Panc1 (cell line): ENCODE data around the gene WNT9A. TPM values are rescaled to one million over a fixed set of nuclear protein-coding genes. Genes with fewer than 3 reads are reported as not detected.

ENCODE experiments used
- ATAC-seq: fragments of 200-7000 bp; cut with Tn5 transposase; 2 replicates; pipeline ENCODE4 v1.9.1; 2020; ENCODE audit warnings: mild to moderate bottlenecking, moderate library complexity
- BruUV-seq: library from RNA; stranded (reverse); fragments of 400-500 nt; replicated peaks from 2 replicates; lab custom pipeline; 2021; lab: Mats Ljungman, UMichigan
- CTCF ChIA-PET: fragments of 300-600 bp; sonication (Branson Sonifier 250); formaldehyde crosslinking; loops from one replicate; lab custom pipeline; 2022; ENCODE audit warnings: antibody characterized with exemption; lab: Charles Lee
- POLR2A ChIA-PET: fragments of 300-600 bp; sonication (Branson Sonifier 250); formaldehyde crosslinking; loops from one replicate; lab custom pipeline; 2022; ENCODE audit warnings: antibody characterized with exemption; lab: Charles Lee
- DNase-seq: peaks from one replicate; pipeline ENCODE4 v3.0.0-alpha.2; 2010; ENCODE audit warnings: low read depth, low spot score
- H3K27ac ChIP-seq: 2 replicates; pipeline ENCODE4 v1.5.1; 2011; ENCODE audit warnings: mild to moderate bottlenecking, low read length, inconsistent platforms
- H3K27me3 ChIP-seq: fragments of 200-500 bp; sonication (Bioruptor generic); 2 replicates; pipeline ENCODE4 v1.6.0; 2014; ENCODE audit warnings: low read length, inconsistent platforms; ENCODE audit not compliant: control insufficient read depth, insufficient read depth
- H3K36me3 ChIP-seq: fragments of 200-500 bp; sonication (Bioruptor generic); 2 replicates; pipeline ENCODE4 v1.5.1; 2014; ENCODE audit warnings: inconsistent platforms, mild to moderate bottlenecking, low read length, moderate library complexity; ENCODE audit not compliant: control insufficient read depth, insufficient read depth
- H3K4me1 ChIP-seq: 2 replicates; pipeline ENCODE4 v1.5.1; 2011; ENCODE audit warnings: inconsistent platforms, mild to moderate bottlenecking, low read length, moderate library complexity; ENCODE audit not compliant: control insufficient read depth, insufficient read depth
- H3K4me3 ChIP-seq, 2 experiments: 2 replicates each; pipeline ENCODE4 v1.5.1; 2011 to 2012; ENCODE audit warnings: low read depth in 2 of 2, low read length in 2 of 2, mild to moderate bottlenecking in 2 of 2, inconsistent platforms in 1 of 2, moderate library complexity in 1 of 2
- H3K9me3 ChIP-seq: fragments of 200-500 bp; sonication (Bioruptor generic); 2 replicates; pipeline ENCODE4 v1.5.1; 2014; ENCODE audit warnings: low read depth, mild to moderate bottlenecking, inconsistent platforms, low read length, moderate library complexity; ENCODE audit not compliant: control insufficient read depth, insufficient read depth
- CTCF ChIP-seq: fragments of 450-650 bp; IDR thresholded peaks from 2 replicates; pipeline ENCODE4 v1.5.1; 2017; ENCODE audit warnings: mild to moderate bottlenecking
- POLR2AphosphoS5 ChIP-seq: IDR thresholded peaks from 2 replicates; pipeline ENCODE4 v1.6.1; 2012; ENCODE audit warnings: mild to moderate bottlenecking, low read depth, low read length, moderate library complexity
- SIN3A ChIP-seq: IDR thresholded peaks from 2 replicates; pipeline ENCODE4 v1.6.1; 2012; ENCODE audit warnings: low read depth, mild to moderate bottlenecking, low read length, moderate library complexity, borderline replicate concordance; ENCODE audit not compliant: insufficient read depth
- TCF7L2 ChIP-seq: IDR thresholded peaks from 2 replicates; pipeline ENCODE4 v1.6.1; 2011; ENCODE audit warnings: mild to moderate bottlenecking, low read depth, low read length, inconsistent platforms
- in situ Hi-C: cut with HindIII; loops from 2 replicates; pipeline ENCODE4 v1.10.0; 2016; ENCODE audit warnings: low sequenced_read_pairs, low pct_unique_long_range_greater_than_20kb
- intact Hi-C: fragments of 100-400 bp; cut with micrococcal nuclease; formaldehyde crosslinking; loops from one replicate; pipeline ENCODE4 v1.10.0; 2022; ENCODE audit not compliant: unreplicated experiment
- total RNA-seq: library from RNA; stranded (reverse); gene quantifications from one replicate; pipeline ENCODE4 v1.2.1, GENCODE V29; 2021; ENCODE audit not compliant: unreplicated experiment
- TF ChIP-seq, protein P1 (sequence below), 2 experiments: IDR thresholded peaks; 2 replicates each; pipeline ENCODE4 v1.6.1; 2011 to 2012; ENCODE audit warnings: low read depth in 2 of 2, control low read depth in 1 of 2, low read length in 1 of 2, mild to moderate bottlenecking in 1 of 2, moderate library complexity in 1 of 2; ENCODE audit not compliant: insufficient read depth in 1 of 2

WNT9A gene
- total RNA-seq, 1 experiment from 2014 or later = 26.5 TPM

DNA sequence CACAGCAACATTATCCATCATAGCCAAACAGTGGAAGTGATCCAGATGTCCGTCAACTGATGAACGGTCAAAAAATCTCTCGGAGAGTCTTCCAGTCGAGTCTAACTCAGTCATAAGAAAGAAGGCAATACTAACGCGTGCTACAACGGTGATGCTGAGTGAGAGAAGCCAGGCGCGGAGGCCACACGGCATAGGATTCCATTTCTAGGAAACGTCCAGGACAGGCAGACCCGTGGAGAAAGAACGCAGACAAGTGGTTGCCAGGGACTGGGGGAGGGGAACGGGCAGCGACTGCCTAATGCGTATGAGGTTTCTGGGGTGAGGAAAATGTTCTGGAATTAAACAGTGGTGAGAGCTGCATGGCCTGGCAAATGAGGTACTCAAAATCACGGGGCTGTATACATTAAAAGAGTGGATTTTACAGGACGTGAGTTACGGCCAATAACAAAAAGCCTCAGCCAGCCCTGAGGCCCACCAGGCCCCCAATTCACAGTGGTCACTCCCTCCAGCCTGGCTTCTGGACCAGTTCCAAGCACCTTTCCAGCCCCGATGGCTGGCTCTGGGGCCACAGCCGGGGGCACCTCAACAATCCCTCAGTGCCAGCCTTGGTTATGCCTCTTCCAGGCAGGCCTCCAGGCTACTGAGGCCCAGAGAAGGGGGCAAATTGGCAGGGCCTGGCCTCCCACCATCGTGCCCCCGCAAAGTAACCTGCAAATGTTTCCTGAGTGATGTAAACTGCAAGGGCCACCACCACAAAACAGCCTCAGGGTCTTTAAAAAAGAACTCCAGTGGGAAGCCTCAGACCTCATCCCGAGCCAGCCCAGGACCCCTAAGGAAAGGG, 3.4 kb downstream of the WNT9A start:
- peaks cover 43% of the 10 kb centered on the region for H3K4me1 ChIP-seq
- POLR2A ChIA-PET = no interaction called here
- H3K36me3 ChIP-seq = no peaks in the 10 kb centered on the region
- H3K9me3 ChIP-seq = no peaks in the 10 kb centered on the region
- CTCF ChIA-PET = no interaction called here
- peak overlapping the region; percentile 79 for H3K27ac ChIP-seq
- H3K27me3 ChIP-seq = no peaks in the 10 kb centered on the region
- intact Hi-C loops = loop anchor here (10.0 kb wide), 1 partner anchor 150 kb away; no protein-coding TSS in a partner anchor
- no peak for TF ChIP-seq SIN3A
- no peak for TF ChIP-seq POLR2AphosphoS5
- TF ChIP-seq CTCF = no peak
- TF ChIP-seq, protein P1, sequence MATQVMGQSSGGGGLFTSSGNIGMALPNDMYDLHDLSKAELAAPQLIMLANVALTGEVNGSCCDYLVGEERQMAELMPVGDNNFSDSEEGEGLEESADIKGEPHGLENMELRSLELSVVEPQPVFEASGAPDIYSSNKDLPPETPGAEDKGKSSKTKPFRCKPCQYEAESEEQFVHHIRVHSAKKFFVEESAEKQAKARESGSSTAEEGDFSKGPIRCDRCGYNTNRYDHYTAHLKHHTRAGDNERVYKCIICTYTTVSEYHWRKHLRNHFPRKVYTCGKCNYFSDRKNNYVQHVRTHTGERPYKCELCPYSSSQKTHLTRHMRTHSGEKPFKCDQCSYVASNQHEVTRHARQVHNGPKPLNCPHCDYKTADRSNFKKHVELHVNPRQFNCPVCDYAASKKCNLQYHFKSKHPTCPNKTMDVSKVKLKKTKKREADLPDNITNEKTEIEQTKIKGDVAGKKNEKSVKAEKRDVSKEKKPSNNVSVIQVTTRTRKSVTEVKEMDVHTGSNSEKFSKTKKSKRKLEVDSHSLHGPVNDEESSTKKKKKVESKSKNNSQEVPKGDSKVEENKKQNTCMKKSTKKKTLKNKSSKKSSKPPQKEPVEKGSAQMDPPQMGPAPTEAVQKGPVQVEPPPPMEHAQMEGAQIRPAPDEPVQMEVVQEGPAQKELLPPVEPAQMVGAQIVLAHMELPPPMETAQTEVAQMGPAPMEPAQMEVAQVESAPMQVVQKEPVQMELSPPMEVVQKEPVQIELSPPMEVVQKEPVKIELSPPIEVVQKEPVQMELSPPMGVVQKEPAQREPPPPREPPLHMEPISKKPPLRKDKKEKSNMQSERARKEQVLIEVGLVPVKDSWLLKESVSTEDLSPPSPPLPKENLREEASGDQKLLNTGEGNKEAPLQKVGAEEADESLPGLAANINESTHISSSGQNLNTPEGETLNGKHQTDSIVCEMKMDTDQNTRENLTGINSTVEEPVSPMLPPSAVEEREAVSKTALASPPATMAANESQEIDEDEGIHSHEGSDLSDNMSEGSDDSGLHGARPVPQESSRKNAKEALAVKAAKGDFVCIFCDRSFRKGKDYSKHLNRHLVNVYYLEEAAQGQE (IDR thresholded peaks at IDR 0.05; ENCODE audit: insufficient read depth in 1 of 2, low read depth in 2 of 2, low read length in 1 of 2) = no peak
- no peak for TF ChIP-seq TCF7L2
- BruUV-seq = no TSS peak
- ATAC-seq (no peak), DNase-seq (no peak)
- in situ Hi-C loops = no loop called here
- H3K4me3 ChIP-seq = no peak overlapping the region

DNA sequence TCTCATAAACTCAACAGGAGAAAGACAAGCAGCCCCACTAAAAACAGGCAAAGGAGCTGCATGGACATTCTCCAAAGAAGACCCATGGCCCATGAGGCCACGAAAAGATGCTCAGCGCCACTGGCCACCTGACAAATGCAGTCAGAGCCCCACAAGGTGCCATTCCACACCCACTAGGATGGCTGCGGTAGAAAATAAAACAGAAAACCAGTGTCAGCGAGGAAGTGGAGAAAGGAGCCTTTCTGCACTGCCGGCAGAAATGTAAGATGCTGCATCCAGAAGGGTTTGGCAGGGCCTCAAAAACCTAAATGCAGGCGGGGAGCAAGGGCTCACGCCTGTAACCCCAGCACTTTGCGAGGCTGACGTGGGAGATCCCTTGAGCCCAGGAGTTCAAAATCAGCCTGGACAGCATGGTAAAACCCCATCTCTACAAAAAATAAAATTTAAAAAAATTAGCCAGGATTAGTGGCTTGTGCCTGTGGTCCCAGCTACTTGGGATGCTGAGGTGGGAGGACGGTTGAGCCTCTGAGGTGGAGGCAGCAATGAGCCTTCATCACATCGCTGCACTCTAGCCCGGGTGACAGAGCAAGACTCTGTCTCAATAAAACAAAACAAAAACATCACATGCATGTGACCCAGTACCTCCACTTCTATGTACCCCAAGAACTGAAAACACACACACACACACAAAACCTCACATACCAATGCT, 4.2 kb downstream of the WNT9A start:
- no peaks in the 10 kb centered on the region for H3K36me3 ChIP-seq
- peaks cover 37% of the 10 kb centered on the region for H3K4me1 ChIP-seq
- ATAC-seq = no peak
- in situ Hi-C loops = no loop called here
- no peak overlapping the region for H3K4me3 ChIP-seq
- H3K27ac ChIP-seq = no peak overlapping the region; the same call in 1 of the 2 replicates
- H3K9me3 ChIP-seq = no peaks in the 10 kb centered on the region
- no peaks in the 10 kb centered on the region for H3K27me3 ChIP-seq
- ChIA-PET CTCF (interaction anchor here (0.7 kb wide), 1 partner anchor 150 kb away, joined by 3 read pairs; no protein-coding TSS in a partner anchor), POLR2A (interaction anchor here (0.6 kb wide), 1 partner anchor 139 kb away, joined by 3 read pairs; no protein-coding TSS in a partner anchor)
- BruUV-seq = TSS peak; percentile 25
- DNase-seq = no peak
- intact Hi-C loops = loop anchor here (10.0 kb wide), 1 partner anchor 149 kb away; no protein-coding TSS in a partner anchor
- no peak for TF ChIP-seq SIN3A
- TF ChIP-seq, protein P1 (IDR thresholded peaks at IDR 0.05; ENCODE audit: insufficient read depth in 1 of 2, low read depth in 2 of 2, low read length in 1 of 2) = no peak
- no peak for TF ChIP-seq CTCF
- TF ChIP-seq TCF7L2 = no peak
- no peak for TF ChIP-seq POLR2AphosphoS5
